HG02885 (cell line): Measurements from ENCODE around the gene SLC29A4.
"Not testable (repeated sequence)": the region's sequence is repeated elsewhere in the genome, so short reads cannot be mapped to it uniquely, and the experiment has no call there.

ENCODE experiments used
- ATAC-seq: cut with Tn5 transposase; IDR thresholded peaks from one replicate; pipeline ENCODE4 v1.9.1; 2021; ENCODE audit warnings: mild to moderate bottlenecking; ENCODE audit not compliant: unreplicated experiment, poor library complexity

SLC29A4 gene

GRCh38 chr7:5282543-5283316 lies at the start of gene SLC29A4:
Gene SLC29A4 (plus strand): TSS chr7:5282943. CDS start chr7:5287817, 4,874 bp downstream.
- peak; percentile 72 for ATAC-seq

- no peak for ATAC-seq
Measured at GRCh38 chr7:5234852-5235831, 47.6 kb upstream of the SLC29A4 start.

DNA sequence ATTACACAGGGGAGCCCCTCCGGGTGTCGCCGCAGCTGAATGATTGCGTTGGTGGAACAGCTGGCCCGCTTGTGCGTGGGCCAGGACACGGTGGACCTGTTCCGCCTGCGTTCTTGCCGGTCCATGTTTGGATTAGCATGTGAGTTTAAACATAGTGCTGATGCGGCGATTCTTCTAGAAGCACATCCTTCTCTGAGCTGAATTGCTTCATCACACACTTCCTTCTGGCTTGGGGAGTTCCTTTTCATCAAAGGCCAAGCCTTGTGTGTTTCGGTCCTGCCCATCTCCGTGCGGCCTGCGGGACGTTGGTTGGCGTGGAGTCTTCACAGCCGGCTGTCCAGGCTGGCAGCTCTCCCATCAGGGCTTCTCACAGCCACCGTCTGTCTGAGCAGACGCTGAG lies 45.5 kb upstream of the SLC29A4 start:
- no peak for ATAC-seq

GRCh38 chr7:5238500-5238899 lies 44.2 kb upstream of the SLC29A4 start:
- no peak for ATAC-seq

GRCh38 chr7:5243261-5243660 lies 39.5 kb upstream of the SLC29A4 start:
- no peak for ATAC-seq

- ATAC-seq = no peak
Measured at GRCh38 chr7:5248201-5248885, 34.4 kb upstream of the SLC29A4 start.

DNA sequence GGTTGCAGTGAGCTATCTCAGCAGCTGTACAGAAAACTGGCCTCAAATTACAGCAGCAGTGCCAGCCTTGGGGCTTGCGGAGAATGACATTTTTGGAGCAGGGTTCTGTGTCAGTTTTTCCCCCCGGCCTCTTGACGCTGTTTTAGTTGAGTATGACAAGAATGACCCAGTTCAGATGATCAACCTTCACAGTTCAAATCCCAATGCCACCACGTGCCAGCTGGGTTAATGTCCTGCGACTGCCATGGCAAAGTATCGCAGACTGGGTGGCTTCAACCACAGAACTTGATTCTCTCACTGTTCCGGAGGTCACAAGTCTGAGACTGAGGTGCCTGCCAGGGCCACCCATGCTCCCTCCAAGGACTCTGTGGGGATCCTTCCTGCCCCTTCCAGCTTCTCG lies 32.0 kb upstream of the SLC29A4 start:
- ATAC-seq = not testable (repeated sequence)

GRCh38 chr7:5253529-5253928 lies 29.2 kb upstream of the SLC29A4 start:
- not testable (repeated sequence) for ATAC-seq

DNA sequence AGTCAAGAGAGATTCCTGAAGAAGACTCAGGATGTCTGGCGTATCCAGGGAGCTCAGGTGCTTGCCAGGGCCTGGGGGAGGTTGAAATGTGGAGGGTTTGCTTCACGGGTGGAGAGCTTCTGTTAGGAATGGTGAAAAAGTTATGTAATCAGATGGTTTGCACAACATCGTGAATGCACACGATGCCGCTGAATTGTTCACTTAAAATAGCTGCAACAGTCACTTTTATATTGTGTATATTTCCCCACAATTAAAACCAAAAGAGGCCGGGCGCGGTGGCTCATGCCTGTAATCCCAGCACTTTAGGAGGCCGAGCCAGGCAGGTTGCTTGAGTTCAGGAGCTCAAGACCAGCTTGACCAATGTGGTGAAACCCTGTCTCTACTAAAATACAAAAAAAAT lies 28.4 kb upstream of the SLC29A4 start:
- not testable (repeated sequence) for ATAC-seq

DNA sequence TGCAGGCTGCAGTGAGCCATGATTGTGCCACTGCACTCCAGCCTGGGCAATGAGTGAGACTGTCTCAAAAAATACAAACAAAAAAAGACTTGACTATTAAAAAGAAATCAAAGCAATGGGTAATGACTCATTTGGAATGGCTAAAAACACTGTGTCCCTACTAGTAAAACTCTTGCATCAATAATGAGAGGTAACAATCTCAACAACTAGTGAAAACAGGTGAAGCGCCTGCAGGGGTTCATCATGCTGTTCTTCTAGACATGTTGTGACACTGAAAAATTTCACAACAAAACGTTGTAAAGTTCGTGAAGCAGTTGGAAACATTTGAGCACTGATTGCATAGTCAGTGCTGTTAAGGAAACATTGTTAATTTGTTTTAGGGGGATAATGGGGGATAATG lies 26.9 kb upstream of the SLC29A4 start:
- ATAC-seq = no peak

- not testable (repeated sequence) for ATAC-seq
Measured at GRCh38 chr7:5260530-5261068, 22.1 kb upstream of the SLC29A4 start.

DNA sequence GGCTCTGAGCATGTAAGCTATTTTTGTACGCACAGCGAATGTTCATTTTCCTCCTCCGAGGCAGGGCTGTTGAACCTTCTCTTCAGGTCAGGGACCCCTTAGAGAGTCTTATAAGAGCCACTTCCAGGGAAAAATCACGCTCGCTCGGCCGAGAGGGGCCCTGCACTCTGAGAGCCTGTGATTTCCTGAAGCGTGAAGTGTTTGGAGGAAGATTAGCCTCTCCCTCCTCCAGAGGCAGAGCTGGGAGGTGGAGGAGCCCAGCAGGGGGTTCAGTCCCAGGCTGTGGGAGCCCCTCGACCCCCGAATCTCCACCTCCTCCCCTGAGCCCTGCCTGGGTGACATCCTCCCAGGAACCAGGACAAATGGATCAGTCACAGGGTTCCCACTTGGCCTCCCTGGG lies 19.7 kb upstream of the SLC29A4 start:
- ATAC-seq = not testable (repeated sequence)

- no peak for ATAC-seq
Measured at GRCh38 chr7:5265320-5266190, 17.2 kb upstream of the SLC29A4 start.

- ATAC-seq = no peak
Measured at GRCh38 chr7:5266191-5267028, 16.3 kb upstream of the SLC29A4 start.

DNA sequence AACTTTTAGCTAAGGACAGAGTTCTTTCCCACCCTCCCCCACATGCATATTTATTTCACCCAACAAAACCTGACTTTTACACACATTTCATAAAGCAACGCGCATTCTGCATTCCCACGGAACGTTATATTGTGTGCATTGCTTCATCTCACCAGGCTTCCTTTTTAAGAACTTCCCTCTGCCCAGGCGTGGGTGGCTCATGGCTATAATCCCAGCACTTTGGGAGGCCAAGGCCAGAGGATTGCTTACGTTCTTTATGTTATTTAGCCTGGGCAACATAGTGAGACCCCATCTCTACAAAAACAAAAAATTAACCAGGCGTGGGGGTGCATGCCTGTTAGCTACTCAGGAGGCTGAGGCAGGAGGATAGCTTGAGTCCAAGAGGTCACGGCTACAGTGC lies 14.9 kb upstream of the SLC29A4 start:
- not testable (repeated sequence) for ATAC-seq

GRCh38 chr7:5269992-5270657 lies 12.6 kb upstream of the SLC29A4 start:
- not testable (repeated sequence) for ATAC-seq

GRCh38 chr7:5270788-5271187 lies 12.0 kb upstream of the SLC29A4 start:
- ATAC-seq = no peak

DNA sequence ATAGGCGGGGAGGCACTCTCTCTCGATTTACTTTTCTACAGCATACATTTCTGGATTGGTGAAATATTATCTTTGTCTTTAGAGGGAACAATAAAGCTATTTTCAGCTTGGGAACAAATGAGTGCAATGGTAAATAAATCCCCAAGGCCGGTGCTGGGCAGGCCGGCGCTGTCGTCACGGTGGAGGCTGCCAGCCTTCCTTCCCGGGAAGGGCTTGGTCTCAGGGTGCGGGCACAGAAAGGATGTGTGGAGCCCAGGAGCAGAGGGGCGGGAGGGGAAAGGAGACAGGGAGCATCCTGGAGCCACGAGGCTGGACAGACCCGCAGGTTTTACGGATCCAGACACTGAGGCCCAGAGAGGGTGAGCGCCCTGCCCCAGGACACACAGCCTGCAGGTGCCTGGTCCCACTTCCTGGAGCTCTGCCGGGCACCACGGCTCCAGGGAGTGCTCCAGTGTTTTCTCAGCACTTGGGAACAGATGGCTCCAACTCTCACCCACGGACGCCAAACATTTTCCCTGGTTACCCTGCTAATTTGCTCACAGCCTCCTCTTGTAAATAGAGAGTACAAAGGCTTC lies 8.8 kb upstream of the SLC29A4 start:
- not testable (repeated sequence) for ATAC-seq
